NCI-H460 (cell line): ENCODE results near the gene PRDM16. TPM values are rescaled to one million over a fixed set of nuclear protein-coding genes. Genes with fewer than 3 reads are reported as not detected.

Experiments used
- DNase-seq: peaks from one replicate; pipeline ENCODE4 v3.0.0-alpha.2; 2016; ENCODE audit warnings: low read depth; ENCODE audit errors: extremely low read depth
- total RNA-seq: library from RNA; depleted of rRNA; stranded (reverse); fragments of >200 nt; shearing (Covaris generic); gene quantifications from 2 replicates; pipeline ENCODE4 v1.2.3, GENCODE V29; 2014

Gene PRDM16
- total RNA-seq, 1 experiment from 2014 or later: 2.2 TPM

GRCh38 chr1:3051270-3052268 is 17.4 kb upstream of the PRDM16 start:
- DNase-seq: no peak

DNA sequence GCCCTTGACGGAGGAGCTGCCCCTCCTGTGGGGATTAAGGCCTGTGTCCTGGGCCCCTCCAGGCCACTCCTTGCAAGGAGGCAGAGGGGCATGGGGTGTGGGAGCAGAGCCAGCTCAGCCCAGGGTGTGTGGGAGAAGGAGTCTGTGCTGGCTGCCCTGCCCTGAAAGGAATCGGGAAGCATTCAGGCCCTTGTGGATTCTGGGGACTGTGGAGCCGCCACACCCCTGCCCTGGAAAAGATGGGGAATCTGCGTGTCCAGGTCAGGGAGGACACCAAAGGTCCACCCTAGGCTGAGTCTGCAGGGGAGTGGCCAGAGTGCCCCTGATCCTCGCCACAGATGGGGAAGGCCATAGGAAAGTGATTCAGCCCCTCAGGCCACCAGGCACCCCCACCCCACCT is 16.5 kb upstream of the PRDM16 start:
- DNase-seq: no peak

- DNase-seq: no peak
Observed at GRCh38 chr1:3053366-3053980, 15.5 kb upstream of the PRDM16 start.

DNA sequence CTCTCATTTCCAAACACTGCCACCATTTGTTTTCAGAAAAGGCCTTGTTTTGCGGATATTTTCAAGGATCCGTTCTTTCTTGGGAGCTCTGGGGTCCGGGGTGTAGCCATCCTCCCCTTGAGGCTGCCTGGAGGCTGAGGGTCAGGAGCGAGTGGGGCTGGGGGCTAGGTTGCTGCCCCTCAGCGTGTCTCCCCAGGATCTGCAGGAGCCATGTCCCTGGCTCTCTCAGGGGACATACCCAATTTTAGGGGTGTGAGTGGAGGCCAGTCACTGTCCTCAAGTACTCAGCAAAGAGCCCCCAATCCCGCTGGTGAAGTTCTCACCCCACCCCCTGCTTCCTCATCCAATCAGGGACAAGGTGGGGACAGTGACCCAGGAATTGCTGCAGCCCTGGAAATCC is 15.0 kb upstream of the PRDM16 start:
- DNase-seq: no peak

GRCh38 chr1:3054474-3054873 is 14.5 kb upstream of the PRDM16 start:
- DNase-seq: no peak

- DNase-seq: no peak
Observed at GRCh38 chr1:3055051-3055450, 14.0 kb upstream of the PRDM16 start.

DNA sequence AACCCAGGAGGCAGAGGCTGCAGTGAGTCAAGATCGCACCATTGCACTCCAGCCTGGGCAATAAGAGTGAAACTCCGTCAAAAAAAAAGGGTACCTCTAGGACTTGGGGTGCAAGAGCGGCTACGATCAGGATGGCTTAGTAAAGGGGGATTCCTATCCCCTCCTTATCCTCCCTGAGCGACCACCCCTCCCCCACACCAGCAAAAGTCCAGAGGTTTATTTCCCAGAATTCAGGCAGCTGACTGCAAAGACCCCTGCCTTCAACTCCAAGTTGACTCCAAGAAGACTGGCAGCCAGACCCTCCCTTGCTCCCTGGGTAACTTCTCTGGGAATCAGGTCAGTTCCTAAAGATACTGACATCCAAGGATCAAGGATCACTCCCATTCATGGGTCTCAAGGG is 12.4 kb upstream of the PRDM16 start:
- no peak for DNase-seq

- no peak for DNase-seq
Observed at GRCh38 chr1:3058263-3059030, 10.6 kb upstream of the PRDM16 start.

DNA sequence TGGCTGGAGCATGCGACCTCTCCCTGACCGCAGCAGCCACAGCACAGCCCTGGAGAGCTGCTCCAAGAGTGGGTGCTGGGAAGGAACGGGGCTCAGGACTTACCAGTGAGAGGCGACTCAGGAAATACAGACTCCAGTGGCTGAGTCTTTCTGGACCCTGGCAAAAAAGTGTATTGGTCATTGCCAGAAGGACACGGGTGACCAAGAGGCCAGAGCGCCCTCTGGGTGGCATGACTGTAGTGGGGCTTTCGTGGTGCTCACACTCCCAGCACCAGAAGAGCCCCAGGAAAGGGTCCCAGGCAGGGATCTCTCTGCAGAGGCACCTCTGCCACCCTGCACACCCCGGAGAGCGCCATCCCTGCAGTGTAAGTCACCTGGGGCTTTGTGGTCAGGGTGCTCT is 8.9 kb upstream of the PRDM16 start:
- DNase-seq: no peak

DNA sequence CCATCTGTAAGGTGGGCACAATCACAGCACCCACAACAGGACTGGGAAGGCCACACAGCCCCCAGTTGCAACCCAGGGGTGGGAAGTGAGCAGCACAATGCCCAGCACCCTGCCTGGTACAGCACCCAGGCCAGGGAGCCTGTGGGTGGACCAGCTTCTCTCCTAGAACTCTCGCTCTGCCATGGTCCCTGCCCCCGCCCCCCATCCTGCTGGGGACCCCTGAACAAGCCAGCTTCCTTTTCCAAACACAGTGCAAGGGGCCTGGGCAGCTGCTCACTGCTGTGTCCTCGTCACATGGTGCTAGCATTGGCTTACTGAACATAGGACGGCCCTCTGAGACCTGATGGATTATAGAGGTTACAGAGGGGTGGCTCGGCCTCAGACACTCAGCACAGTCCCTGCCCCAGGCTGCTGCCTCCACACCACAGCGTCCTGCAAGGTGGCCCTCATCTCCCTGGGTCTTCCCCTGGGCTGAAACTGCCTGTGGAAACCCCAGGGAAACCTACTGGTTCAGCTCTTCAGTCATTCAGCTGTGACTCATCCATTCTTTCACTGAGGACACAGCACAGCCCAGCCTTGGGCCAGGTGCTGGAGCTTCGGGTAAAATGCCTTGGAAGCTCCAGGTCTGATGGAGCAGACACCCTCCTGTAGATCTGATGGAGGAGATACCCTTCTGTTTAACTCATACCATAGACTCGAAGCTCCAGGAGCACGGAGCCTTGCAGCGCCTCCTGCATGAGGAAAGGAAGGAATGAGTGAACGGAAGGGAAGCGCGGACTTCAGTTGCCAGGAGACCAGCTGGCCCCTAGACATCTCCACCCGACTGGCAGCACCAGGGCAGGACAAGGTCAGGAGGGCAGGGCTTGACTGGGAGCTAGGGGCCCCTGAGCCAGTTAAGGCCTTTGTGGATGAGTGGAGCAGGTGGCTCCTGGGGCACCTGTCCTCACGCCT is 8.1 kb upstream of the PRDM16 start:
- DNase-seq: no peak

DNA sequence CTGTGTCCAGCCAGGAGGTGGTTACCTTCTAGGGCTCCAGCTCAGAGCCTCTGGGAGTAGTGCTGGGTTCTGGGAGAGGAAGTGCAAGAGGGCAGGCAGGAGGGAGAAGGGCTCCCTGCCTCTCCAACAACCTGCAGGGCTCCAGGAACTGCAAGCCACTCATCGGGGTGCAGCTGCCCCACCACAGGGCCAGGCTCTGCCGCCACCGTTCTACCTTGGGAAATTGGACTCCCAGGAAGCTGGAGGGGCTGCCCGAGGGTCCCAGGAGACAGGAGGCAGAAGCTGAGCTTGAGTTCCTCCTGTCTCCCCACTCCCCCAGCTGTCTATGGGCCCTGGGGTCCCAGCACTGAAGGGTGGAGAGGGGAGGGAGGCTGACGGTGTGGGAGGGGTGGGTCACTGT is 7.4 kb upstream of the PRDM16 start:
- no peak for DNase-seq

DNA sequence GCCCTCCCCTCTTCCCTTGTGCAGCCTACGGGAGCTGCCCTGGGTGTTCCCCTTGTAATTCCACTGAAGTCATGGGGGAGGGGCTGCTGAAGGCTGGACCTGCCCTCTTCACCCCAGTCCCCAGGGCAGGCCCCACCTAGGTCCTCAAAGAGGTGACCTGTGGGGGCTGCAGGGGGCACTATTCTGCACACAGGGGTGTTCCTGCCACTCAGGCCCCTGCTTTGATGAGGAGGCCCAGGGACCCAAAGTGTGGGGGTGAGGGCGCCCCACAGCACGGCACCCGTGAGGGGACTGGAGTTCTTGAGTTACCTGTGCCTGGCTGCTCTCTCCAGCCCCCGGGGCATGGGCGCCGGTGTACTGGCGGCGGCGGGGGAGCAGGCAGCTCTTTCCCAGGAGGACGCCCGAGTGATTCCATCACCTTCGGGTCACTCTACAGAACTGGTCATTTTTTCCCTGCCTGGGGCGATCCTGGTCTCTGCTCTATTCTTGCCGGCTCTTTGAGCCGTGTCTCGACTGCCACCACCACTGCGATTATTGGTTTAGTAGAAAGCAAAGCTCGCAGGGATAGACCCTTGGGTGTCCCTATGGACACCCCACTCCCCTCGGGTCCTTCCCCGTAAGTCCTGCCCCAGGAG is 6.9 kb upstream of the PRDM16 start:
- no peak for DNase-seq

DNA sequence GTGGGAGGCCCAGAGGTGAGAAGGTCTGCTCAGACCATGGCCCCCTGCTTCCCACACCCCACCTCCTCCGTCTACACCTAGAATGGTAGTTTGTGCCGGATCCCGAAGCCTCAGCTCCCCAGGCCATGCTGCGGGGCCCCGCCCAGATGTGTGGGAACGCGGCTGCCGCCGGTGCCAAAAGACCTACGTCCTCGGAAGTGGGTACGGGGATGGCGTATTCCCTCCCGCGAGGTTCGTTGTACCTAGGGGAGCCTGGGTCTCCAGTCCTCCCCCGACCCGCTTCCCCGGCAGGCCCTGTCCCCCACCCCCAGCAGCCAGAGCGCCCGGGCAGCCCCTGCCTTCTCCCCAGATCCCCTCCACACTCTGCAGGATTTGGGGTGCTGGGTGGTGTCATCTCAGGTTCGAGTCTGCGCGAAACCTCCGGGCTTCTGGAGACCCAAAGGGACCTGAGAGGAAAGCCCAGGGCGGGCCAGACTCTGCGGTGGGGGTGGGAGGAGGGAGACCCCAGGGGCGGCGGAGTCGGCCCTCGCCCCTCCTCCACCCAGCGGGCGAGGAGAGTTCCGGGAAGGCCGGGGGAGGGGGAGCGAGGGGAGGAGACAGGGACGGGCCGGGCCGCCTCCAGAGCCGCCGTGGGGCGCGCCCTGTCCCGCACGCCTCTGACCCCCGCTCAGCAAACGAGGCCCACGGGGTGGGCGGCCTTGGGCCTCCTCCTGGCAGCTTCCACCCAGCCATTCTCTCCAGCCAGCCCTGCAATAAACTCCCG is 6.2 kb upstream of the PRDM16 start:
- no peak for DNase-seq

DNA sequence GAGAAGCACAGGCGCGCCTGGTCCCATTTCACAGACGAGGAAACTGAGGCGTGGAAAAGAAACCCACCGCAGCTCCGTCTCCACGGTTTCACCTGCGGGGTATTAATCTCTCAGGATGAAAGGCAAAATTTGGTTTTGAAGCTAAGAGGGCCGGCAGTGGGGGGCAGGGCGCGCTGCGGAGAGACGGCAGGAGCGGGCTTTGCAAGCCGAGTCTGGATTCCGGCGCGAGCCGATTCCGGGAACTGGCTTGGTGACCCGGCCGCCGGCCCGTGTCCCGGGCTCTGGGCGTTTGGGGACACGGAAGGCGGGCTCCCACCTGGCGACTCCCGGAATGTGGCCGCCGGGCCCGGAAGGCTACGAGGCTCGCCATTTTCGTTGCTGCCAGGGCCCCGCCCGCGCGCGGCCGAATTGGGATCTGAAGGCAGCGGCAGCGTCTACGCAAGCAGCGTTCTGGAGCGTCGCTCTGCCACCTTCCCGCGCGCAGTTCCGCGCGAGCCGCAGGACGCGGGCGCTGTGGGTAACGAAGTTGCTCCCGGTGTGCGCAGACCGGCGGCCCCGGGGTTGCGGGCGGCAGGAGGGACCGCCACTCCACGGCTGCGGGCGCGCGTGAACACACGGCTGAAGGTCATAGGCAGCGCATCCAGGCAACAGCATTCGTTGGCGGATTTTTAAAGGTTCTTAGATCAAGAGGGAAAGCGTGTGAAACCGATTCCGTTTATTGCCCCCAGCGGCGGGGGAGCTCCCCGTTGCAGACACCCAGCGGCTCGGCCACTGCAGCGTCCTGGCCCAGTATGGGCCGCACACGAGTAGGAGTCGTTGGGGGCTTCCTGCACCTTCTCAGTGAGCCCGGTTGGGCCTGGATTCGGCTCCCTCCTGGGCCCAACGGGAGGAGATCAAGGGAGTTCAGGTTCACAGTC is 5.4 kb upstream of the PRDM16 start:
- no peak for DNase-seq

- DNase-seq: no peak
Observed at GRCh38 chr1:3064296-3064850, 4.6 kb upstream of the PRDM16 start.

DNA sequence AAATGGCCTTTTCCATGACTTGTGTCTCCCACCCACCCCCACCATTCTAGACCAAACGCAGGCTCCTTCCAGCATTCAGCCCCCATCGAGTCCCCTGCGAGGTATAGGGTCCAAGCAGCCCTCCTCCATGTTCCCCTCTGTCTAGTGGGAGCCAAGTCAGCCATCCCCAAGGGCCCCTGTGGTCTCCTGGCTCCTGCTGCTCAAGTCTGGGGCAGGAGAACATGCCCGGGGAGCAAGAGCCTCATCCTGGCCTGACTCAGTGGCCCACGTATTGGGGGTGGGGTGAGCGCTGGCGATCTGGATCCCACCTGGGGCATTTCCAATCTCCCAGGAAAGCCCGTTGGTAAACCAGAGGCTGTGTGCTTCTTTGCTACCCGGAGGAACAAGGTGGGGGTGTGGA is 4.1 kb upstream of the PRDM16 start:
- no peak for DNase-seq

GRCh38 chr1:3065396-3065795 is 3.6 kb upstream of the PRDM16 start:
- no peak for DNase-seq

DNA sequence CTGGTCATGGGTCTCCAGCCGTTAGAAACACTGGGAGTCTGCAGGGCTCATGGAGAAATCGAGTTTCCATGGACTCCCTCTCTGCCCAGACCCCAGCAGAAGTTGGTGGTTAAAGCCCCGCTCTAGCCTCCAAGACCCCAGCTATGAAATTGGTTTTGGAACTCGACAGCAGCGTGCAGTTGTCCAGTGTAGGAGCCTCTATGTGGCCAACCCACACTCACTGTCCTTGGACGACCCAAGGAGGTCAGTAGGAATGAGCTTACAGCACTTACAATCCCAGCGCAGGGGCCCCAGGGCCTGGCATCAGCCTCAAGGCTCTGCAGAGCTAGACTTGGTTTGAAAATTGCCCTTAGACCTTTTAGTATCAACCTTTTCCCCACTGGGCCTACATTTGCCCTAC is 3.2 kb upstream of the PRDM16 start:
- DNase-seq: no peak
